ENCODE results near the gene WDR47. TPM values are rescaled to one million over a fixed set of nuclear protein-coding genes. Genes with fewer than 3 reads are reported as not detected.

WDR47 gene
- total RNA-seq, 1 experiment from 2014 or later, result 16.1 TPM

GRCh38 chr1:108961752-108962486 is 80.0 kb downstream of the WDR47 start:
- Mint-ChIP-seq H3K4me1 (ENCODE audit: insufficient read depth, unreplicated experiment) (peaks cover 18% of the 10 kb centered on the region), H3K27me3 (ENCODE audit: insufficient read depth, unreplicated experiment) (no peaks in the 10 kb centered on the region), H3K36me3 (ENCODE audit: insufficient read depth, unreplicated experiment) (peaks cover 17% of the 10 kb centered on the region), H3K27ac (ENCODE audit: low read depth, unreplicated experiment) (peak overlapping the region; percentile 83), H3K9me3 (ENCODE audit: unreplicated experiment) (no peaks in the 10 kb centered on the region), H3K4me3 (ENCODE audit: unreplicated experiment) (peak overlapping the region; percentile 86)
- DNase-seq (ENCODE audit: unreplicated experiment), result no peak
- no peak for TF ChIP-seq CTCF (IDR thresholded peaks at IDR 0.05; ENCODE audit: unreplicated experiment)
- CTCF ChIA-PET, result interaction anchor here (0.6 to 3.3 kb wide), 10 partner anchors 9 to 150 kb away, joined by 3 to 19 read pairs (median 3); a partner anchor contains a TSS
- intact Hi-C loops (cut with micrococcal nuclease), result loop anchor here (2.0 kb wide), 2 partner anchors 113 to 151 kb away; a partner anchor contains a TSS
- no TSS peak for BruUV-seq (replicated peaks)
- POLR2A ChIA-PET, result interaction anchor here (0.6 to 3.5 kb wide), 17 partner anchors 9 to 928 kb away, joined by 3 to 33 read pairs (median 7); partner anchors contain the start of genes PRPF38B, PSMA5, SARS1 and TAF13

- Mint-ChIP-seq H3K36me3 (ENCODE audit: insufficient read depth, unreplicated experiment) (peaks cover 16% of the 10 kb centered on the region), H3K4me3 (ENCODE audit: unreplicated experiment) (no peak overlapping the region), H3K9me3 (ENCODE audit: unreplicated experiment) (no peaks in the 10 kb centered on the region), H3K27ac (ENCODE audit: low read depth, unreplicated experiment) (no peak overlapping the region), H3K27me3 (ENCODE audit: insufficient read depth, unreplicated experiment) (no peaks in the 10 kb centered on the region), H3K4me1 (ENCODE audit: insufficient read depth, unreplicated experiment) (peaks cover 18% of the 10 kb centered on the region)
- ChIA-PET POLR2A (interaction anchor here (0.5 to 3.5 kb wide), 10 partner anchors 10 to 269 kb away, joined by 3 to 33 read pairs (median 6); partner anchors contain the start of genes PRPF38B and TMEM167B), CTCF (interaction anchor here (0.5 to 3.3 kb wide), 8 partner anchors 10 to 1143 kb away, joined by 3 to 19 read pairs (median 4); a partner anchor contains a TSS)
- no peak for TF ChIP-seq CTCF (IDR thresholded peaks at IDR 0.05; ENCODE audit: unreplicated experiment)
- no TSS peak for BruUV-seq (replicated peaks)
- no peak for DNase-seq (ENCODE audit: unreplicated experiment)
- intact Hi-C loops (cut with micrococcal nuclease), result no loop called here
These were observed 80.7 kb downstream of the WDR47 start for GRCh38 chr1:108961198-108961597.

- H3K27ac Mint-ChIP-seq (ENCODE audit: low read depth, unreplicated experiment), result no peak overlapping the region
- ChIA-PET CTCF (interaction anchor here (0.5 to 3.3 kb wide), 7 partner anchors 9 to 1143 kb away, joined by 3 to 19 read pairs (median 4); a partner anchor contains a TSS), POLR2A (interaction anchor here (0.5 to 3.5 kb wide), 8 partner anchors 9 to 213 kb away, joined by 3 to 33 read pairs (median 4); partner anchors contain the start of gene TMEM167B)
- TF ChIP-seq CTCF (IDR thresholded peaks at IDR 0.05; ENCODE audit: unreplicated experiment), result no peak
- H3K36me3 Mint-ChIP-seq (ENCODE audit: insufficient read depth, unreplicated experiment), result peaks cover 20% of the 10 kb centered on the region
- intact Hi-C loops (cut with micrococcal nuclease), result no loop called here
- H3K4me1 Mint-ChIP-seq (ENCODE audit: insufficient read depth, unreplicated experiment), result peaks cover 22% of the 10 kb centered on the region
- no peak overlapping the region for H3K4me3 Mint-ChIP-seq (ENCODE audit: unreplicated experiment)
- H3K9me3 Mint-ChIP-seq (ENCODE audit: unreplicated experiment), result no peaks in the 10 kb centered on the region
- BruUV-seq (replicated peaks), result no TSS peak
- DNase-seq (ENCODE audit: unreplicated experiment), result no peak
- H3K27me3 Mint-ChIP-seq (ENCODE audit: insufficient read depth, unreplicated experiment), result no peaks in the 10 kb centered on the region
These were observed 81.2 kb downstream of the WDR47 start for GRCh38 chr1:108960719-108961118.

DNA sequence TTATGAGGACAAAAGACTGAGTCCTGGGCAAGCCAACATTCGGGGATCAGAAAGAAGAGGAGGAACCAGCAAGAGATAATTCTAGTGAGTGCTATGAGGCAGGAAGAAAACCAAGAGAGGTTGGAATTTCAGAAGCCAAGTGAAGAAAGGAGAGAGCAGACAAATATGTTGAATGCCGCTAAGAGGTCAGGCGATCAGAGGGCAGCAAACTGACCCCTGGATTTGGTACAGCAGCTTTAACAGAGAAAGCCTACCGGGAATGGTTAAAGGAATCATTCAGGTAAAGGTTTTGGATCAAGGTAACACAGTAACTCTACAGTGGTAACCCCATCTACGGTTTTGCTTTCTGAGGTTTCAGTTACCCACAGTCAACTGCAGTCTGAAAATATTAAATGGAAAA is 84.0 kb downstream of the WDR47 start:
- H3K4me3 Mint-ChIP-seq (ENCODE audit: unreplicated experiment), result no peak overlapping the region
- no peak for DNase-seq (ENCODE audit: unreplicated experiment)
- ChIA-PET CTCF (no interaction called here), POLR2A (no interaction called here)
- H3K9me3 Mint-ChIP-seq (ENCODE audit: unreplicated experiment), result no peaks in the 10 kb centered on the region
- peaks cover 30% of the 10 kb centered on the region for H3K36me3 Mint-ChIP-seq (ENCODE audit: insufficient read depth, unreplicated experiment)
- no TSS peak for BruUV-seq (replicated peaks)
- H3K27me3 Mint-ChIP-seq (ENCODE audit: insufficient read depth, unreplicated experiment), result no peaks in the 10 kb centered on the region
- intact Hi-C loops (cut with micrococcal nuclease), result no loop called here
- no peak overlapping the region for H3K27ac Mint-ChIP-seq (ENCODE audit: low read depth, unreplicated experiment)
- TF ChIP-seq CTCF (IDR thresholded peaks at IDR 0.05; ENCODE audit: unreplicated experiment), result no peak
- peaks cover 27% of the 10 kb centered on the region for H3K4me1 Mint-ChIP-seq (ENCODE audit: insufficient read depth, unreplicated experiment)
